KMS-11 (cell line): Measurements from ENCODE around the gene TLX1.

Experiments used
- H2AFZ ChIP-seq: fragments of 200-600 bp; sonication (generic); 2 replicates; pipeline ENCODE4 v1.6.1; 2016; ENCODE audit warnings: antibody characterized with exemption, mixed run types, low read depth
- H3K27ac ChIP-seq: fragments of 200-600 bp; sonication (generic); 2 replicates; pipeline ENCODE4 v1.6.1; 2016; ENCODE audit warnings: mild to moderate bottlenecking, mixed run types
- H3K27me3 ChIP-seq: fragments of 200-600 bp; sonication (generic); 2 replicates; pipeline ENCODE4 v1.6.1; 2017; ENCODE audit warnings: mild to moderate bottlenecking, low read depth, mixed run types, moderate library complexity; ENCODE audit not compliant: insufficient read depth
- H3K36me3 ChIP-seq: fragments of 200-600 bp; sonication (generic); 2 replicates; pipeline ENCODE4 v1.6.1; 2017; ENCODE audit warnings: mild to moderate bottlenecking, mixed run types; ENCODE audit not compliant: insufficient read depth
- H3K4me1 ChIP-seq: fragments of 200-600 bp; sonication (generic); 2 replicates; pipeline ENCODE4 v1.6.1; 2016; ENCODE audit warnings: mild to moderate bottlenecking, low read depth, mixed run types; ENCODE audit not compliant: poor library complexity, severe bottlenecking
- H3K4me2 ChIP-seq: fragments of 200-600 bp; sonication (generic); 2 replicates; pipeline ENCODE4 v1.7.0; 2016; ENCODE audit warnings: mild to moderate bottlenecking, mixed run types
- H3K4me3 ChIP-seq: fragments of 200-600 bp; sonication (generic); IDR thresholded peaks from 2 replicates; pipeline ENCODE4 v1.6.1; 2017; ENCODE audit warnings: low read depth, low read length, mixed read lengths; ENCODE audit not compliant: insufficient read depth
- H3K79me2 ChIP-seq: fragments of 200-600 bp; sonication (generic); 2 replicates; pipeline ENCODE4 v1.6.1; 2016; ENCODE audit warnings: low read depth, mixed run types; ENCODE audit not compliant: insufficient read depth
- H3K9ac ChIP-seq: fragments of 200-600 bp; sonication (generic); 2 replicates; pipeline ENCODE4 v1.6.1; 2016; ENCODE audit warnings: mild to moderate bottlenecking, mixed run types
- H4K20me1 ChIP-seq: fragments of 200-600 bp; sonication (generic); 2 replicates; pipeline ENCODE4 v1.6.1; 2016; ENCODE audit warnings: mild to moderate bottlenecking, mixed run types; ENCODE audit not compliant: insufficient read depth
- TF ChIP-seq, protein P1 (sequence below): fragments of 200-600 bp; sonication (generic); conservative IDR thresholded peaks from 2 replicates; pipeline ENCODE4 v1.6.1; 2017; ENCODE audit warnings: low read depth, mild to moderate bottlenecking, antibody characterized with exemption, low read length, moderate library complexity, mixed read lengths

The TLX1 gene

DNA sequence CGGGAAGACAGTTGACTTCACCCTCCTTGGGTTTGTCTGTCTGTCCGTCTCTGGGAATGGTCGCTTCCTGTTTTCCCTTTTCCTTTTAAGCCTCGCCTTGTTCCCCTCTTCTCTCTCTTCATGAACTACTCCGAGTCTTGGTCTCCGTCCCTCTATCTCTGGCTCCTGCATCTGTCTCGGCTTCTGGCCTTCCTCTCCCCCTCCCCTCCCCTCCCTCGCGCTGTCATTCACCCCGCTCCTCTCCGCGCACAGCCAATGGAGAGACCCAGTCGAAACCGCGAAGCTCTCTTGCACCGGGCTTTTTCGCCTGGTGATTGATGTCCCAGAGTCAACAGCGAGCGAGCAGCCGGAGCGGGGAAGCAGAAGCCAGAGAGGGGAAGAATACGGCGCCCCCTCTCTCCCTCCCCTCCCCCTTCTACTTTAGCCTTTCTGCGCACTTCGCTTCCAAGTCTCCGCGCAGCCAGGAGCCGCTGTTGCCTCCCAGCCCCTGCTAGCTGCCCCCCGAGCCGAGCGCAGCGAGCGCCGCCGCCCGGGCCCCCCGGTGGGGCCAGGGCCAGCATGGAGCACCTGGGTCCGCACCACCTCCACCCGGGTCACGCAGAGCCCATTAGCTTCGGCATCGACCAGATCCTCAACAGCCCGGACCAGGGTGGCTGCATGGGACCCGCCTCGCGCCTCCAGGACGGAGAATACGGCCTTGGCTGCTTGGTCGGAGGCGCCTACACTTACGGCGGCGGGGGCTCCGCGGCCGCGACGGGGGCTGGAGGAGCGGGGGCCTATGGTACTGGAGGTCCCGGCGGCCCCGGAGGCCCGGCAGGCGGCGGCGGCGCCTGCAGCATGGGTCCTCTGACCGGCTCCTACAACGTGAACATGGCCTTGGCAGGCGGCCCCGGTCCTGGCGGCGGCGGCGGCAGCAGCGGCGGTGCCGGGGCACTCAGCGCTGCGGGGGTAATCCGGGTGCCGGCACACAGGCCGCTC is at the start of gene TLX1:
TSS of gene TLX1 (plus strand) at position 317 of the 978 bp plus-strand sequence. CDS start at position 559, 242 bp downstream.
- H3K79me2 ChIP-seq: no peaks in the 10 kb centered on the region
- no peak within 1 kb of the TSS for H2AFZ ChIP-seq
- H3K4me2 ChIP-seq: no peak within 1 kb of the TSS
- no peaks in the 10 kb centered on the region for H3K4me1 ChIP-seq
- H3K9ac ChIP-seq: no peak within 1 kb of the TSS
- H3K27ac ChIP-seq: no peak within 1 kb of the TSS
- no peaks in the 10 kb centered on the region for H3K36me3 ChIP-seq
- H3K27me3 ChIP-seq: peaks cover 51% of the 10 kb centered on the region
- no peak within 1 kb of the TSS for H3K4me3 ChIP-seq
- H4K20me1 ChIP-seq: no peaks in the 10 kb centered on the region
- TF ChIP-seq, protein P1, sequence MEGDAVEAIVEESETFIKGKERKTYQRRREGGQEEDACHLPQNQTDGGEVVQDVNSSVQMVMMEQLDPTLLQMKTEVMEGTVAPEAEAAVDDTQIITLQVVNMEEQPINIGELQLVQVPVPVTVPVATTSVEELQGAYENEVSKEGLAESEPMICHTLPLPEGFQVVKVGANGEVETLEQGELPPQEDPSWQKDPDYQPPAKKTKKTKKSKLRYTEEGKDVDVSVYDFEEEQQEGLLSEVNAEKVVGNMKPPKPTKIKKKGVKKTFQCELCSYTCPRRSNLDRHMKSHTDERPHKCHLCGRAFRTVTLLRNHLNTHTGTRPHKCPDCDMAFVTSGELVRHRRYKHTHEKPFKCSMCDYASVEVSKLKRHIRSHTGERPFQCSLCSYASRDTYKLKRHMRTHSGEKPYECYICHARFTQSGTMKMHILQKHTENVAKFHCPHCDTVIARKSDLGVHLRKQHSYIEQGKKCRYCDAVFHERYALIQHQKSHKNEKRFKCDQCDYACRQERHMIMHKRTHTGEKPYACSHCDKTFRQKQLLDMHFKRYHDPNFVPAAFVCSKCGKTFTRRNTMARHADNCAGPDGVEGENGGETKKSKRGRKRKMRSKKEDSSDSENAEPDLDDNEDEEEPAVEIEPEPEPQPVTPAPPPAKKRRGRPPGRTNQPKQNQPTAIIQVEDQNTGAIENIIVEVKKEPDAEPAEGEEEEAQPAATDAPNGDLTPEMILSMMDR: no peak

DNA sequence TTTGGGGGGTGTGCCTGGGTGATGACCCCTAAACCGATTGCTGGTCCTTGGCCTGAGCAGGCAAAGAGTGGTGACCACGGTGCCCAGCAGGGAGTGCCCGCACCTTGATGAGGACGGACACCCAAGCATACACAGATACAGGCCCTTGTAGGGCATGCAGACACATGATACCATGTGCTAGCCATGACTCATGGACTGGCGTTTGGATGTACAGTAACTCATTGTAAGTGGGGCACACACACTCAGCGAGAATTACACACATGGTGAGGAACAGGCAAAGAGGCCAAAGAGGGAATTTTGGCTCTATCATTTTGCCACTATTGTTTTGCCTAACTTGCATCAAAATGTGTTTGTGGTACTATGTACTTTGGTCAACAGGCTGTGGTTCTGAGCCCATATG is 45.3 kb upstream of the TLX1 start:
- Histone ChIP-seq H3K4me1 (no peaks in the 10 kb centered on the region), H3K4me2 (no peak overlapping the region), H3K4me3 (no peak overlapping the region), H3K27me3 (peaks cover 89% of the 10 kb centered on the region), H3K79me2 (no peaks in the 10 kb centered on the region), H3K9ac (no peak overlapping the region), H3K36me3 (no peaks in the 10 kb centered on the region), H3K27ac (no peak overlapping the region), H4K20me1 (no peaks in the 10 kb centered on the region), H2AFZ (no peak overlapping the region)
- TF ChIP-seq, protein P1: no peak

DNA sequence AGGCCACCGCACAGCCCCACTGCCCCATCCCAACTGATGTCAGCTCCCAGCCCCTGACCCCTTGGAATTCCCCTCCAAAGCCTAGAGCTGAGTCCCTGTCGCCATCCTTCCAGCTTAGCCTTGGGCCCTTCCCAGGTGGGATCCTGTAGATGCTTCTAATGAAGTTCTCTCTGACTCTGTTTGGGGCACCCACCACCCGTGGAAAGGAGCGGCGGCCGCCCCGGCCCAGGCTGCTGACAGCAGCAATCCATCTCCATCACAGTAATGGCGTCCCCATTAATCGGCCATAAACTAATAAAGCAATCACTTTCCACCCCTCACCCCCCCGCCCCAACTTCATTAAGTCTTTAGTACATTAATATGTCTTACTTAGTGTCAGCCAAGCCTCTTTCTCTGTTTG is 43.7 kb upstream of the TLX1 start:
- Histone ChIP-seq H3K27me3 (peaks cover 92% of the 10 kb centered on the region), H4K20me1 (no peaks in the 10 kb centered on the region), H3K9ac (no peak overlapping the region), H3K4me1 (no peaks in the 10 kb centered on the region), H3K36me3 (no peaks in the 10 kb centered on the region), H3K27ac (no peak overlapping the region), H3K4me2 (no peak overlapping the region), H2AFZ (no peak overlapping the region), H3K79me2 (no peaks in the 10 kb centered on the region), H3K4me3 (no peak overlapping the region)
- TF ChIP-seq, protein P1: no peak

DNA sequence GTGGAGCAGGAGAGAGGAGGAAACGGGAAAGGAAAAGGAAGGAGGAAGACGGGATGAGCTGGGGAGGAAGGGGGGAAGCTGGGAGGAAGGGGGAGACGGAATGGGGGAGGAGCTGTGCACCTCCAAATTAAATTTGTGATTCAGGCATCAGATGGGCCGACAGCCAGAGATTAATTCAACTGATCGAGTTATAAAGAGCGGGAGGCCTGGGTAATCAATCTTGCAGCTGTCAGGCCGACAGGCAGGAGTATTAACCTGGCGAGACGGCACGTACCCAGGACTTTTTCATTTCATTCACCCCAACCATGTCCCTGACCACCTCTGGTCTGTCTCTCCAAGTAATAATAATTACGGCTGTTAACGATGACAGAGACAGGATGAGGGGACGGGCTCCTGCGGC is 43.1 kb upstream of the TLX1 start:
- Histone ChIP-seq H3K4me1 (no peaks in the 10 kb centered on the region), H3K27ac (no peak overlapping the region), H3K27me3 (peaks cover 91% of the 10 kb centered on the region), H4K20me1 (no peaks in the 10 kb centered on the region), H3K4me2 (no peak overlapping the region), H3K9ac (no peak overlapping the region), H3K4me3 (no peak overlapping the region), H2AFZ (no peak overlapping the region), H3K36me3 (no peaks in the 10 kb centered on the region), H3K79me2 (no peaks in the 10 kb centered on the region)
- TF ChIP-seq, protein P1: no peak
